GM21619 (cell line): ENCODE results near the gene STARD7.
A peak's percentile ranks its signal among the peaks of the same experiment; 100 is the strongest.
"Not testable (repeated sequence)": the region's sequence is repeated elsewhere in the genome, so short reads cannot be mapped to it uniquely, and the experiment has no call there.

Experiments
- ATAC-seq: cut with Tn5 transposase; IDR thresholded peaks from one replicate; pipeline ENCODE4 v1.9.1; 2021; ENCODE audit not compliant: unreplicated experiment

STARD7 gene

DNA sequence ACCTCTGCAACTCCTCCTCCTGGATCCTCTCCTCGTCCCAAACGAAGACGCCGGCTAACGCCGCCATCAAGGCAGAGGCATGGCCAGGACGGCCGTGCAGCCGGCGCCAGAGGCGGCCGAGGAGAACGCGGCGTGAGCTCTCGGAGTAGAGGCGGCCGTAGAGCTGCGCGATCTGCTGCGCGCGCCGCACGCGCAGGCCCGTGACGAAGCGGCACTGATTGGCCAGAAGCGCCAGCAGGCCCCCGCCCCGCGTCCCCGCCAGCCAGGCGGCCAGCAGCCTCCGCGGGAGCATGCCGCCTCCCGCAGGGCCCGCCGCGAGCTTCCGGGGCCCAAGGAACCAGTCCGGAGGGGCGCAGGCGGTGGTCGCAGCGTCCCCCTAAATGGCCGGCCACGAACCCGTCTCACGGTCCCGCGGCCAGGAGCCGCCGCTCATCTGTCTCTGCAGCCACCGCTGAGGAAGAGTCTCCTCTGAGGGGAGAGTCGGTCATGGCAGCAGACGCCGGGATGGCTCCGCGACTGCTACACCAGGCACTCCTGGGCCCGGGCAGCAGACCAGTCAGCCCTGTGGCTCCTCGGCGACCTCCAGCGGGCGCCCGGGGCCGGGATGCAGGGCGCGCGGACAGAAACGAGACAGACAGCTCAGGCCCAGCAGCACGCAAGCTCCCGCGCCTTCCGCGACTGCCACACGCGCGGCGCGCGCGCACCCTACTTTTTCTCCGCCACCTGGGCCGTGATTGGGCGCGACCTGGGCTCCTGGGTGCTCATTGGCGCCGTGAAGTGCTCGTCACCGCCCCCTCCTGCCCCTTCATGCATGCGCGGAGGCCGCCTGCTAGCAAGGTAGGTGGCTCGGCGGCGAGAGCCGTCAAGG, at the start of gene STARD7:
Gene STARD7, minus strand, starts transcription at position 685 of the 868 bp plus-strand sequence. Its CDS starts 393 bp downstream, at position 292.
- ATAC-seq, result peak; percentile 85

DNA sequence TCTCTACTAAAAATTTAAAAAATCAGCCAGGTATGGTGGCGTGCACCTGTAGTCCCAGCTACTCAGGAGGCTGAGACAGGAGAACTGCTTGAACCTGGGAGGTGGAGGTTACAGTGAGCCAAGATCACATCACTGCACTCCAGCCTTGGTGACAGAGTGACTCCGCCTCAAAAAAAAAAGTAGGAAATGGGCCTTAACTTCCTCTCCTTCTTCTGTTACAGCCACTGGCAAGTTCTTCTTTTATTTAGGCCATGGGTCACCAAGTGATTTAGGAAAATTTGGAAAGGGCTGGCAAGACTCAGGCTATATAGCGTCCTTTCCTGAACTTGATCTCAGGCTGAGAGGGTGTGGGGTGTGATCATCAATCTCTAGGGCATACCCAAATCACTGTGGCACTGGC, 49.1 kb upstream of the STARD7 start:
- not testable (repeated sequence) for ATAC-seq

DNA sequence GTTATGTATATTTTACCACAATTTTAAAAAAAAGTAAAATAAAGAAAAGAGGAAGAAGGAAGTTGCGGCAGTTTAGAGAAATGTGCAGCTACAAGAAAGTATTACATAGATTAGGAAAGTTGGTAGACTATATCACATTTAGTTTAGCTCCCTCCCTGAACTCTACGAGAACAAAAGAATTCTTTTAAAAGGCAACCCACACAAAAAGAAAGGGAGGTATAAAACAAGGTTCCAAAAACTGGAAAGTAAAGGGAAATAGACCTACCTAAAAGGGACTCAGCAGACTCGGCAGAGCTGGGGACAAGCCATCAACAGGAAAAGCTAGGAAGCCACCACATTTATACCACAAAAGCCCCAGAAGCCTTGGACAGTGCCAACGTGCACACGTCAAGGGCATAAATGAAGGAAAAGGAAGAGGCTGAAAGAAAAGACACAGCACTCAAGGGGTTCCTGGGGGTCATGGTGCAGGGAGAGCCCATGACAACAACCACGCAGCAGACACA, 48.0 kb upstream of the STARD7 start:
- no peak for ATAC-seq

DNA sequence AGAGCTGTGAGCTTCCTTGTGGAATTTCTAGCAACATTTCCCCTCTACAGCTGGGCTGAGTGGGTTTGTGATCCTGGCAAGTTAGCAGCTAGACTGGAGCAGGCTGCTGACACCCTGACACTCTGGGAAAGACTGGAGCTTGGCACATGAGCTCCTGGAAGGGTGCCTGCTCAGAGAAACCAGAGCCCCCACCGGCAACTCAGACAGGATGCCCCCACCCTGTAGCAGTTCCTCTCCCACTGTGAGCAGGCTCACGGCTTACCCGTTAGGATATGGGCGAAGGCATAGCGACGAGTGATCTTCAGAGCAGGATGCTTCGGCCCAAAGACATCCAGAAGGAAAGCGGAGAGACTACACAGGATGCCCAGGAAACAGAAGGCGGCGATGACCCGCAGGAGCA, 45.9 kb upstream of the STARD7 start:
- no peak for ATAC-seq

- no peak for ATAC-seq
Observed at GRCh38 chr2:96253006-96253405, 44.4 kb upstream of the STARD7 start.

DNA sequence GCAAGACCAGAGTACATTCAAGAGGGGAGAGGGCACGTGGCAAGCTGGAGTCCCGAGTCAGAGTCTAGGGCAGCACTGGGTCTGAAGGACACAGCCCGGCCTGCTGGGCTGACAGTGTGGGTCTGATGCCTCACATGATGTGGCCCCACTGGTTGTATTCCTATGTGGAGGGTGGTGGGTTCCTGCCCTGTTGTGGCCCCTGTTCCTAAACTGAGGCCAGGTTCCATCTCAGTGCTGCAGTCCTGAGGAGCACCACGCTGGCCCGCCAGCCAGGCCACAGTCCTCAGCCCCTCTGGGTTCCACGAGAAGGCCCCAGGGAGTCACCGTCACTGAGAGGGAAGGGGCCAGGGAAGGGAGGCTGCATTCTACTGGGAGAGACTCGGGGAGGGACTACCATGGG, 43.9 kb upstream of the STARD7 start:
- no peak for ATAC-seq

DNA sequence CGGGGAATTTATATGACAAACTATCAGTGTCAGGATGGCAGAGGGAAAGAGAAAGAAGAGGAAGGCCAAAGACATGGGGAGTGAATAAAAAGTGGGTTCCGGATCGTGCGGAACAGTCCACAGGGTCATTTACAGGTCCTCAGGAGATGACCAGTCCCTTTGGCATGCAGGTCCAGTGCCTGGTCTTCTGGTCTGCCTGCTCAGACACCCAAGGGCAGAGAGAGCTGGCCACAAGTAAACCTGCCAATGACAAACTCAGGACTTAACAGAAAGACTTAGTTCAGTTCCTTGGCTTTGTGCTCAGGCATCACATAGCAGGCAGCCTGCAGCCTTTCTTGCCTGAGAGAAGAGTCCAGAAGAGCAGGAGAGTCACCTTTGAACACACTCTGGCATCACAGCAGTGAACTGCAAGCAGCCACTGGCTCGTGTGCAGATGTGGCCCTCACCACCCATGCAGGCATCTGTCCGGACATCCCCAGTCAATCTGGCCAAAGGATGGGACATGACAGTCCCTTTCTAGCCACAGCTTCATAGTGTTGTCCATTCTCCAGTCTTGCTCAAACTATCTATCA, 43.2 kb upstream of the STARD7 start:
- ATAC-seq, result no peak

DNA sequence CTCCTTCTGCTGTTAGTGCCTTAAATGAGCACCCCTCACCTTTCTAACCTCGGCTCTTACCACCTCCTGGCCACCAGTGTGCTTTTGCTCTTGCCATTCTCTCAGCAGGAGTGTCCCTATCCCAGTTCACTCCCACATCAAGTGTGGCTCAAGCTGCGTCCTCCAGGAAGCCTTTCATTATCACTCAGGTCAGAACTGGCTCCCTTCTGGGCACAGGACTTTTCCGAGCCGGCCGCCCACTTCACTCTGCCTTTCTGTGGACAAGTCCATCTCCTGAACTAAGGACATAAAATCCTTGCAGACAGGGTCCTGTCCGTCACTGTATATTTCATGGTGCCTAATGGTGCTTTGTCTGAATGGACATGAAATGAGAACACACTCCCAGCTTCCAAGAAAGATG, 41.6 kb upstream of the STARD7 start:
- no peak for ATAC-seq

DNA sequence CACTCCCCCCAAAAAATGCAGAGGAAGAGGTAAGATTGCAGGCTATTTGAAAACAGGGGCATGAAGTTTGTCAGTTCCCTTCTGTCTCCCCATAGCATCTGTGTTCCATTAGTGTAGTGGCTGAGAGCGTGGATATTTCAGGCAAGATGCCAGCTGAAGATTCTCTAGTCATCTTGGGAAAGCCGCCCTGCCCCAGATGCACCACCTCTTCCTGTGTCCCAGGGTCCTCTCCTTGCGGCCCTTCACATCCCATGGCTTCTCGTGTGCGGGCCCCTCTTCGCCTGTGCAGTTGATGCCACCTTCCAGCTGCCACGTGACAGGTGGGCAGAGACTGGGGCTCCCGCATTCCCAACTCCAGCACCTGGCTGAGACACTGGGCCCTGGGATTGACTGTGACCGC, 41.0 kb upstream of the STARD7 start:
- ATAC-seq, result no peak

DNA sequence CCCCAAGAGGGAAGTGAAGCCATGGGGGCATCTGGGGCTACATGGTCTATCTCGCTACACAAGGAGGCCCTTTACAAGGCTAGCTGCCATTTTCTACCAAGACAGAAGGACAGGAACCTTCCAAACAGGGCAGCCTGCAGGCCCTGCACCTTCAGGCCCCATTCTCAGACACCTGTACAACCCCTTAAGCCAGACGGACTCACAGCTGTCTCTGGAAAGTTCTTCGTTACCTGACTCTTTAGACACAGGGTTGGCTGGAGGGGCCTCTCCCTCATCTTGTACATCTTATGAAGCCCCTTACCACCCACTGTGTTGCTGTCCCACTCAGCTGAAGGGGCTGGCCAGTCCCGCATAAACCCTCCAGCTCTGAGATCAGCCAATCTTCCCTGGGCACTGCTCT, 40.0 kb upstream of the STARD7 start:
- no peak for ATAC-seq

DNA sequence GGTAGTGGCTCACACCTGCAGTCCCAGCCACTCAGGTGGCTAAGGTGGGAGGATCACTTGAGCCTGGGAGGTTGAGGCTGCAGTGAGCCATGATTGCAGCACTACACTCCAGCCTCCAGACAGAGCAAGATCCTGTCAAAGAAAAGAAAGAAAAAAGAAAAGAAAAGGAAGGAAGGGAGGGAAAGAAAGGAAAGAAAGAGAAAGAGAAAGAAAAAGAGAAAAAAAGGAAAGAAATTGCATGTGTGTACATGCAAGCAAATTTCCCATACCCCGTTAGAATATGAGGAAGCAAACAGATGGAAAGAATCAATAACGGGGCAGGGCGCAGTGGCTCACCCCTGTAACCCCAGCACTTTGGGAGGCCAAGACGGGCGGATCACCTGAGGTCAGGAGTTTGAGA, 39.3 kb upstream of the STARD7 start:
- ATAC-seq, result no peak

DNA sequence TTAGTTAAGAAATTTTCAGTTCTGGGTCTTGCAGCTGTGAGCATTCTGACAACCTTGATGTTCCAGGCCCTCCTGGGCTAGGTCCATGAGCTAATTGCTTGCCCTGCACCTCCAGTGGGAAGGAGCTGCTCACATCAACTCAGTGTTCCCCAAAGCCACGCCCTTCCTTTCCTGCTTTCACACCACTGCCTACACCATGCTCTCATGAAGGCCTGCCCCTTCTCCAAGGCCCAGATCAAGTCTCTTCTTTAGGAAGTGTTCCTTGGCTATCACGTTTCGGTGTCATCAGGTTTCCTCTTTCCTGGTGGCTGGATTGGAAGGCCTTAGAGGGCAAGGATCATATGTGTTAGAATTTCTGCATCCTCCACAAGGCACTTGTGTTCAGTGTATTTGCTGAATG, 38.4 kb upstream of the STARD7 start:
- ATAC-seq, result no peak

DNA sequence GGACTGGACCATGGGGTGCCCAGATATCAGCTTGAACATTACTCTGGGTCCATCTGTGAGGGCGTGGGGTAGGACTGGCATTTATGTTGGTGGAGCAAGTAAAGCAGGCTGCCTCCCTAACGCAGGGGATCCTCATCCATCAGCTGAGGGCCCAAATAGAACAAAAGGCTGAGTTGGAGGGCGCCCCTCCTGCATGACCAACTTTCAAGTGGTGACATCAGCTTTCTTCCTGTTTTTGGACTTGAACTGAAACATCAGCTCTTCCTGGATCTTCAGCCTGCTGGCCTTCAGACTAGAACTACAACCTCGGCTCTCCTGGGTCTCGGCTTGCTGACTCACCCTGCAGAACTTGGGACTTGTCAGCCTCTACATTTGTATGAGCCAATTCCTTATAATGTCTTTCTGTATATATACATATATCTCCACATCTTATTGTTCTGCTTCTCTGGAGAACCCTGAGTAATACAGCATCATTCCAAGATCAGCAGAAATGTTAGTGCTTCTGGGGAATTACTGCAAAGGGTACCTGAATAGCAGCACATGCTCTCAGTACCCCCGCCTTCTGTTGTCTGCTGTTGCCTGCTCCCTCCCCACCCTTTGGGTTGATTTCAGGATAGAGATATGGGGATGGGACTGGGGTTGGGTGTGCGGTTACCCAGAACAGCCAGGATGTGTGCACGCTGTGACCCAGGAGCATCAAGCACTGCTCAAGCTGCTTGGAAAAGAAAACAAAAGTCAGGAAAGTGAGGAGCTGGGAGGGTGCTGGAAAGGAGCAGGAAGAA, 37.2 kb upstream of the STARD7 start:
- no peak for ATAC-seq

GRCh38 chr2:96243843-96244242, 35.2 kb upstream of the STARD7 start:
- no peak for ATAC-seq

- peak; percentile 85 for ATAC-seq
Observed at GRCh38 chr2:96241900-96242611, 33.4 kb upstream of the STARD7 start.

GRCh38 chr2:96241227-96241626, 32.6 kb upstream of the STARD7 start:
- no peak for ATAC-seq

GRCh38 chr2:96240341-96241038, 31.9 kb upstream of the STARD7 start:
- no peak for ATAC-seq

GRCh38 chr2:96239745-96240264, 31.2 kb upstream of the STARD7 start:
- ATAC-seq, result no peak

DNA sequence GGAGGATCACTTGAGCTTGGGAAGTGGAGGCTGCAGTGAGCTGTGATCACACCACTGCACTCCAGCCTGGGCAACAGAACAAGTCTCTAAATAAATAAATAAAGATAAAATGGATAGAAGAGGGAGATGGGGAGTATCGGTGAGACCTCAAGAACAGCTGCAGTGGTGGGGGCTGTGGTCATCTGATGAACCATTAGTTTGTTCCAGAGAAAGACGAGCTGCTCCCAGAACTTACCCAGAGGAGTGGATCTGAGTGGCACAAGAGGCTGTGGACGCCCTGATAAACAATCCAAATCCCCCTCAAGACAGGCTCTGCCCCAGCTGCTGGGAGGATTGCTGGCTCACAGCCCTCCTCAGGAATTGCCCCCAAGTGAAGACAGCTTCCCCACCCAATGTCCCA, 30.5 kb upstream of the STARD7 start:
- ATAC-seq, result no peak

DNA sequence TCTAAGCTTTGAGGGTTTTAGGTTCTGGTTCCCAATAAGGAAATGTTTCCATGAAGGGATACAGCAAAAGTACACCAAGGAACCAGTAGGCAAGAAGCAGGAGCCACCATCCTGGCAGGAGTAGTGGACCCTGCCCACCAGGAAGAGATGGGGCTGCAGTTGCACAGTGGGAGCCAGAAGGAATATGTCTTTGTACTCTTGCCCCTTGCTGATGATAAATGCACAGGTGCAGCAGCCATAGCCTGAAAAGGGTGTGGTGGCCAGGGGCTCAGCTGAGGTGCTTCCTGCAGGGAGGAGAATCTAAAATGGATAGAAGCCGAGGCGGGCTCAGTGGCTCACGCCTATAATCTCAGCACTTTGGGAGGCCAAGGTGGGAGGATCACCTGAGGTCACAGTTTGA, 29.6 kb upstream of the STARD7 start:
- ATAC-seq, result no peak
